CD8-positive, alpha-beta memory T cell (primary cell): ENCODE measurements around the gene NSD1. TPM values are rescaled to one million over a fixed set of nuclear protein-coding genes. Genes with fewer than 3 reads are reported as not detected.
A peak's percentile ranks its signal among the peaks of the same experiment; 100 is the strongest.
"Not testable (repeated sequence)": the region's sequence is repeated elsewhere in the genome, so short reads cannot be mapped to it uniquely, and the experiment has no call there.

ENCODE experiments used
- CTCF ChIA-PET: fragments of 350-600 bp; sonication (Branson Sonifier 250); formaldehyde crosslinking; loops from one replicate; lab custom pipeline; 2021; ENCODE audit warnings: antibody characterized with exemption; lab: Charles Lee
- POLR2A ChIA-PET: fragments of 350-600 bp; sonication (Branson Sonifier 250); formaldehyde crosslinking; loops from one replicate; lab custom pipeline; 2021; ENCODE audit warnings: antibody characterized with exemption; lab: Charles Lee
- DNase-seq, 5 donors: peaks; one replicate each; pipeline versions ENCODE4 v3.0.0 to v3.0.0-alpha.2; 2020 to 2022; ENCODE audit warnings: mixed read lengths in 1 of 5
- H3K27ac ChIP-seq: one replicate; pipeline ENCODE4 v1.7.0; 2013; ENCODE audit warnings: low read depth, mild to moderate bottlenecking, low read length, moderate library complexity
- H3K27me3 ChIP-seq: 2 replicates; pipeline ENCODE4 v1.7.0; 2013; ENCODE audit warnings: low read length, mild to moderate bottlenecking; ENCODE audit not compliant: insufficient read depth, poor library complexity, severe bottlenecking
- H3K36me3 ChIP-seq: 2 replicates; pipeline ENCODE4 v1.7.0; 2013; ENCODE audit warnings: mild to moderate bottlenecking, low read length, moderate library complexity; ENCODE audit not compliant: insufficient read depth
- H3K4me1 ChIP-seq: 2 replicates; pipeline ENCODE4 v1.7.0; 2013; ENCODE audit warnings: mild to moderate bottlenecking, low read length, moderate library complexity; ENCODE audit not compliant: insufficient read depth
- H3K4me3 ChIP-seq: 2 replicates; pipeline ENCODE4 v1.7.0; 2013; ENCODE audit warnings: mild to moderate bottlenecking, low read length
- H3K9me3 ChIP-seq: 2 replicates; pipeline ENCODE4 v1.7.0; 2013; ENCODE audit warnings: mild to moderate bottlenecking, low read length
- H3K27ac Mint-ChIP-seq, 8 donors: one replicate each; pipeline ENCODE4 v1.8.0; 2020 to 2021; ENCODE audit warnings: mixed read lengths in 8 of 8, mild to moderate bottlenecking in 6 of 8, inconsistent platforms in 3 of 8, moderate library complexity in 3 of 8
- H3K27me3 Mint-ChIP-seq, 2 donors: one replicate each; pipeline ENCODE4 v1.8.0; 2020 to 2021; ENCODE audit warnings: mixed read lengths in 2 of 2, mild to moderate bottlenecking in 1 of 2, moderate library complexity in 1 of 2
- H3K36me3 Mint-ChIP-seq, 3 donors: one replicate each; pipeline ENCODE4 v1.8.0; 2020 to 2021; ENCODE audit warnings: mixed read lengths in 3 of 3, inconsistent platforms in 1 of 3, mild to moderate bottlenecking in 1 of 3
- H3K4me1 Mint-ChIP-seq, 3 donors: one replicate each; pipeline ENCODE4 v1.8.0; 2020 to 2021; ENCODE audit warnings: mixed read lengths in 3 of 3, inconsistent platforms in 1 of 3, mild to moderate bottlenecking in 1 of 3
- H3K4me3 Mint-ChIP-seq, 7 donors: one replicate each; pipeline ENCODE4 v1.8.0; 2020 to 2021; ENCODE audit warnings: mixed read lengths in 7 of 7, mild to moderate bottlenecking in 6 of 7, moderate library complexity in 4 of 7, inconsistent platforms in 2 of 7
- H3K9me3 Mint-ChIP-seq, 5 donors: one replicate each; pipeline ENCODE4 v1.8.0; 2020 to 2022; ENCODE audit warnings: mixed read lengths in 5 of 5, mild to moderate bottlenecking in 3 of 5, moderate library complexity in 2 of 5, inconsistent platforms in 1 of 5
- polyA plus RNA-seq: library from polyadenylated mRNA; unstranded; fragments of 300-500 nt; fragmentation: Illumina TruSeq; gene quantifications from one replicate; pipeline ENCODE4 v1.2.3, GENCODE V29; 2021
- total RNA-seq, 2 experiments: library from RNA; stranded (reverse); gene quantifications; one replicate each; pipeline ENCODE4 v1.2.3, GENCODE V29; 2021

NSD1 gene
- total and polyA plus RNA-seq, 3 experiments from 2014 or later = 48.7 to 93.1 (median 86.7) TPM

DNA sequence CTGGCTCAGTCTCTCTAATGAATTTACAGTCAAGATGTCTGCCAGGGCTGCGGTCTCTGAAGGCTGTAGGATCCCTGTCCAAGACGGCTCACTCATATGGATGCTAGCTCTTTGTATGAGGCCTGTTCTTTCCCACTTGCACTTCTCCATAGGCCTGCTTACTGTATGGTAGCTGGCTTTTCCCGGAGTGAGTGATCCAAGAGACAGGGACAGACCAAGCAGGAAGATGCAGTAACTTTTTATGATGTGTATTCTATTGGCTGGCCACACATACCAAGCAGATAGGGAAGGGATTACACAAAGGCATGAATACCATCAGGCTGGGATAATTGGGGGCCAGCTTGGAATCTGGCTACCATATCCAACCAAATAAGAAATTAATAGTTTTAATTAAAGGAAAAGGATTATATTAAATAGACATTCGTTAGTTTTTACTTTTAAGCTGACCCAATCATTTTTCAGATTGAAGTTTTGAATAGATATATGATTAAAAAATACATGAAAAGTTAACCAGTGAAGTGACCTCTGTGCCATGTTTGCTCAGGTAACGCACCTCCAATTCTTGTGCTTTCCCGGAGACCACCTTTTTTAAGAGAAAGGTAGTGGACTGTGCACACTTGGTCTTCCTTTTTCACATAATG, 20.6 kb downstream of the NSD1 start:
- no peak overlapping the region for H3K4me3 ChIP-seq
- ChIA-PET POLR2A (interaction anchor here (0.8 kb wide), 1 partner anchor 91 kb away, joined by 4 read pairs; no protein-coding TSS in a partner anchor), CTCF (interaction anchor here (1.0 kb wide), 1 partner anchor 12 kb away, joined by 3 read pairs; no protein-coding TSS in a partner anchor)
- no peaks in the 10 kb centered on the region for H3K27me3 ChIP-seq
- Mint-ChIP-seq H3K4me3 (peak overlapping the region in 1 of 7 donors; percentile 3), H3K27me3 (no peaks in the 10 kb centered on the region), H3K27ac (peak overlapping the region in 4 of 8 donors; percentile 12 to 81 (median 45)), H3K9me3 (no peaks in the 10 kb centered on the region), H3K4me1 (peaks cover 14 to 33% (median 24%) of the 10 kb centered on the region in 3 donors), H3K36me3 (peaks cover 0 to 38% (median 2%) of the 10 kb centered on the region in 3 donors)
- no peak overlapping the region for H3K27ac ChIP-seq
- H3K9me3 ChIP-seq = no peaks in the 10 kb centered on the region
- no peak for DNase-seq
- no peaks in the 10 kb centered on the region for H3K4me1 ChIP-seq
- no peaks in the 10 kb centered on the region for H3K36me3 ChIP-seq

DNA sequence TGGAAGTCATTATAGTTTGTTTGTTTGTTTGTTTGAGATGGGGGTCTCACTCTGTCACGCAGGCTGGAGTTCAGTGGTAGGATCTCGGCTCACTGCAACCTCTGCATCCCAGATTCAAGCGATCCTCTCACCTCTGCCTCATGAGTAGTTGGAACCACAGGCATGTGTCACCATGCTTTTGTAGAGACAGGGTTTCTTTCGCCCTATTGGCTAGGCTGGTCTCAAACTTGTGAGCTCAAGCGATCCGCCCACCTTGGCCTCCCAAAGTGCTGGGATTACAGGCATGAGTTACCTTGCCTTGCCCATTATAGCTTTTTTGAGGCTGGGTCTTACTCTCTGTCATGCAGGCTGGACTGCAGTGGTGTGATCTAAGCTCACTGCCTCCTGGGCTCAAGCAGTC, 28.8 kb downstream of the NSD1 start:
- H3K27ac ChIP-seq = no peak overlapping the region
- no peaks in the 10 kb centered on the region for H3K9me3 ChIP-seq
- Mint-ChIP-seq H3K4me1 (peaks cover 8 to 42% (median 15%) of the 10 kb centered on the region in 3 donors), H3K4me3 (peak overlapping the region in 1 of 7 donors; percentile 41), H3K9me3 (no peaks in the 10 kb centered on the region), H3K27ac (no peak overlapping the region), H3K27me3 (no peaks in the 10 kb centered on the region), H3K36me3 (peaks cover 0 to 48% (median 3%) of the 10 kb centered on the region in 3 donors)
- peaks cover 3% of the 10 kb centered on the region for H3K36me3 ChIP-seq
- ChIA-PET POLR2A (no interaction called here), CTCF (interaction anchor here (2.0 kb wide), 1 partner anchor 50 kb away, joined by 6 read pairs; no protein-coding TSS in a partner anchor)
- DNase-seq = no peak
- H3K4me1 ChIP-seq = no peaks in the 10 kb centered on the region
- H3K27me3 ChIP-seq = no peaks in the 10 kb centered on the region
- H3K4me3 ChIP-seq = no peak overlapping the region

DNA sequence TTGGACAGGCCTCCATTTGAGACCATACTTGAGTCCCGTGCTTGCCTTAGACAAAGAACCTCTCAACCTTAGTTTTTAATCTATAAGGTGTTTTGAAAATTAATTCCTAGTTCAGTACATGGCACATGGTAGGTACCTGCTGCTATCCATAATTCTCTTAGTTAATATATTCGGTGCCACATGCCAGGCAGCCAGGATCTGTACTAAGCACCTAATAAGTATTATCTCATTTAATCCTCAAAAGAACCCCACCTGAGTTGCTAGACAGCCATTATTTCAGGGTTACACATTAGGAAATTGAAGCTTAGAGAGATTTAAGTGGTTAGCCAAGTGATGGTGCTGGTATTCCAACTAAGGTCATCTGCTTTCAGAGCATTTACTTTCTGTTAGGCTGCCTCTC, 29.9 kb downstream of the NSD1 start:
- Mint-ChIP-seq H3K36me3 (peaks cover 0 to 51% (median 3%) of the 10 kb centered on the region in 3 donors), H3K27ac (peak overlapping the region in 1 of 8 donors; percentile 10), H3K9me3 (no peaks in the 10 kb centered on the region), H3K4me1 (peaks cover 4 to 42% (median 12%) of the 10 kb centered on the region in 3 donors), H3K27me3 (no peaks in the 10 kb centered on the region), H3K4me3 (no peak overlapping the region)
- POLR2A ChIA-PET = no interaction called here
- Histone ChIP-seq H3K4me1 (no peaks in the 10 kb centered on the region), H3K36me3 (peaks cover 3% of the 10 kb centered on the region), H3K9me3 (no peaks in the 10 kb centered on the region), H3K4me3 (no peak overlapping the region), H3K27me3 (no peaks in the 10 kb centered on the region), H3K27ac (no peak overlapping the region)
- CTCF ChIA-PET = interaction anchor here (1.8 to 2.0 kb wide), 2 partner anchors 49 to 51 kb away, joined by 4 to 6 read pairs; no protein-coding TSS in a partner anchor
- DNase-seq = no peak

DNA sequence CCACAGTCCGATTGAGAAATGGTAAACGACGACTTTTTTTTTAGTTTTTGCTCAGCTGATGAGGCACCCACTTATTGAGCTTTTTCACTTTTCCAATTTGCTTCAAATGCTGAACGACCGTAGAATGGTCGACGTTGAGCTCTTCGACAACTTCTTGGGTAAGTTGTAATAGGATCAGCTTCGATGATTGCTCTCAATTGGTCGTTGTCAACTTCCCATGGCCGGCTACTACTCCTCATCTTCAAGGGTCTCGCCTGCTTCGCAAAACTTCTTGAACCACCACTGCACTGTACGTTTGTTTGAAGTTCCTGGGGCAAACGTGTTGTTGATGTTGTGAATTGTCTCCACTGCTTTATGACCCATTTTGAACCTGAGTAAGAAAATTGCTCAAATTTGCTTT, 35.7 kb downstream of the NSD1 start:
- no peaks in the 10 kb centered on the region for H3K27me3 Mint-ChIP-seq
- H3K36me3 Mint-ChIP-seq = peaks cover 0 to 53% (median 7%) of the 10 kb centered on the region in 3 donors
- POLR2A ChIA-PET = no interaction called here
- no peak overlapping the region for H3K4me3 Mint-ChIP-seq
- CTCF ChIA-PET = no interaction called here
- peak overlapping the region in 1 of 8 donors; percentile 79 for H3K27ac Mint-ChIP-seq
- no peaks in the 10 kb centered on the region for H3K27me3 ChIP-seq
- no peak overlapping the region for H3K4me3 ChIP-seq
- H3K27ac ChIP-seq = no peak overlapping the region
- no peaks in the 10 kb centered on the region for H3K9me3 ChIP-seq
- H3K4me1 Mint-ChIP-seq = peaks cover 26 to 55% (median 26%) of the 10 kb centered on the region in 3 donors
- no peak for DNase-seq
- H3K4me1 ChIP-seq = peaks cover 8% of the 10 kb centered on the region
- H3K36me3 ChIP-seq = no peaks in the 10 kb centered on the region
- no peaks in the 10 kb centered on the region for H3K9me3 Mint-ChIP-seq

DNA sequence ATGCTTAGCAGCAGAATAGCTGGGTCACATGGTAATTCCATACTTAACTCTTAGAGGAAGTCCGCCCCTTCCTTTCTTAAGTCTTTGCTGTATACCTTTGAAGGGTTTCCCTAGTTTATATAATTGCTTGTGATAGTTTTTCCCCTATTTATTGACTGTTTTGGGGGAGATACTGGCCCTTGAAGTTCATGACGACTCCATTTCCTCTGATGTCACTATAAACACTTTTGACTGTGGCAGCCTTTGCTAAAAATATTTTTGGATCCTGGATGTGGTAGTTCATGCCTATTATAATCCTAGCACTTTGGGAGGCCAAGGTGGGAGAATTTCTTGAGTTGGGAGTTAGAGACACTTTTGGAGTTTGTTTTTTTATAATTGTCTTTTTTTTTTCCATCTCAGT, 38.4 kb downstream of the NSD1 start:
- H3K27me3 Mint-ChIP-seq = no peaks in the 10 kb centered on the region
- DNase-seq = no peak

DNA sequence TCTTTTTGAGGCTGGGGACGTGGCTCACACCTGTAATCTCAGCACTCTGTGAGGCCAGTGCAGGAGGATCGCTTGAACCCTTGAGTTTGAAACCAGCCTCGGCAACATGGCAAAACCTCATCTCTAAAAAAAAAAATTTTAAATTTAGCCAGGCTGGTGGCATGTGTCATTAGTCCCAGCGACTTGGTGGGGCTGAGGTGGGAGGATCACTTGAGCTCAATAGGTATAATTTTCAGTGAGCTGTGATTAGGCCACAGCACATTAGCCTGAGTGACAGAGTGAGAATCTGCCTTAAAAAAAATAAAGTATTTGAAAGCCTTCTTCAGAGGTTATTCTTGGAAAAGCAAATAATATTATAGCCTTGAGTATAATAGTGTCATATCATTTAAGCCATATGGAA, 41.8 kb downstream of the NSD1 start:
- Histone ChIP-seq H3K27ac (no peak overlapping the region), H3K36me3 (no peaks in the 10 kb centered on the region), H3K4me1 (peaks cover 8% of the 10 kb centered on the region), H3K9me3 (no peaks in the 10 kb centered on the region), H3K27me3 (no peaks in the 10 kb centered on the region), H3K4me3 (no peak overlapping the region)
- H3K4me3 Mint-ChIP-seq = no peak overlapping the region
- CTCF ChIA-PET = no interaction called here
- POLR2A ChIA-PET = no interaction called here
- H3K36me3 Mint-ChIP-seq = peaks cover 0 to 34% (median 7%) of the 10 kb centered on the region in 3 donors
- no peak for DNase-seq
- peaks cover 29 to 64% (median 42%) of the 10 kb centered on the region in 3 donors for H3K4me1 Mint-ChIP-seq
- H3K27me3 Mint-ChIP-seq = no peaks in the 10 kb centered on the region
- H3K9me3 Mint-ChIP-seq = no peaks in the 10 kb centered on the region
- H3K27ac Mint-ChIP-seq = peak overlapping the region in 3 of 8 donors; percentile 27 to 85 (median 32)

More for the DNA sequence above, 38.4 kb downstream of the NSD1 start:
- POLR2A ChIA-PET = no interaction called here
- H3K9me3 Mint-ChIP-seq = no peaks in the 10 kb centered on the region
- H3K27me3 ChIP-seq = no peaks in the 10 kb centered on the region
- peaks cover 28 to 62% (median 39%) of the 10 kb centered on the region in 3 donors for H3K4me1 Mint-ChIP-seq
- no peak overlapping the region for H3K4me3 ChIP-seq
- no peak overlapping the region for H3K4me3 Mint-ChIP-seq
- CTCF ChIA-PET = no interaction called here
- H3K9me3 ChIP-seq = no peaks in the 10 kb centered on the region
- no peaks in the 10 kb centered on the region for H3K36me3 ChIP-seq
- peaks cover 8% of the 10 kb centered on the region for H3K4me1 ChIP-seq
- peaks cover 0 to 50% (median 9%) of the 10 kb centered on the region in 3 donors for H3K36me3 Mint-ChIP-seq
- H3K27ac Mint-ChIP-seq = peak overlapping the region in 7 of 8 donors; percentile 29 to 72 (median 44)
- H3K27ac ChIP-seq = no peak overlapping the region

DNA sequence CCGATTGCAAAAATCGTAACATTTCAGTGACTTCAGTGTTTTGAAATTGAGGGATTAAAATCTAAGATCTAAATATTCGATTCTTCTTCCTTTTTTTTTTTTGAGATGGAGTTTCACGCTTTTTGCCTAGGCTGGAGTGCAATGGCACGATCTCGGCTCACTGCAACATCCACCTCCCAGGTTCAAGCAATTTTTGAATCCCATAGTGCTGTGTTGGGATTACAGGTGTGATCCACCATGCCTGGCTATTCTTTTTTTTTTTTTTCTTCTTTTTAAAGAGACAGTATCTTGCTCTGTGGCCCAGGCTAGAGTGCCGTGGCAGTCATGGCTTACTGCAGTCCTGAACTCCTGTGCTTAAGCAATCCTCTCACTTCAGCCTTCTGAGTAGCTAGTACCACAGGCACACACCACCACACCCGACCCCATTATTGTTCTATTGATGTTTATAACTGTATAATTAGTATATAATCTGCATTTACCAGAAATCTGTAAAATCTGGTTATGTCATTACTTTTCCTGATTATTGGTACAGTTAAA, 42.7 kb downstream of the NSD1 start:
- H3K9me3 ChIP-seq = no peaks in the 10 kb centered on the region
- Mint-ChIP-seq H3K27ac (peak overlapping the region in 4 of 8 donors; percentile 33 to 62 (median 48)), H3K9me3 (no peaks in the 10 kb centered on the region), H3K36me3 (peaks cover 0 to 34% (median 6%) of the 10 kb centered on the region in 3 donors), H3K4me3 (no peak overlapping the region), H3K4me1 (peaks cover 27 to 69% (median 40%) of the 10 kb centered on the region in 3 donors), H3K27me3 (no peaks in the 10 kb centered on the region)
- H3K27ac ChIP-seq = no peak overlapping the region
- H3K36me3 ChIP-seq = no peaks in the 10 kb centered on the region
- DNase-seq = no peak
- no peak overlapping the region for H3K4me3 ChIP-seq
- H3K27me3 ChIP-seq = no peaks in the 10 kb centered on the region
- POLR2A ChIA-PET = no interaction called here
- peaks cover 8% of the 10 kb centered on the region for H3K4me1 ChIP-seq
- CTCF ChIA-PET = interaction anchor here (0.9 kb wide), 1 partner anchor 516 kb away, joined by 3 read pairs; no protein-coding TSS in a partner anchor

DNA sequence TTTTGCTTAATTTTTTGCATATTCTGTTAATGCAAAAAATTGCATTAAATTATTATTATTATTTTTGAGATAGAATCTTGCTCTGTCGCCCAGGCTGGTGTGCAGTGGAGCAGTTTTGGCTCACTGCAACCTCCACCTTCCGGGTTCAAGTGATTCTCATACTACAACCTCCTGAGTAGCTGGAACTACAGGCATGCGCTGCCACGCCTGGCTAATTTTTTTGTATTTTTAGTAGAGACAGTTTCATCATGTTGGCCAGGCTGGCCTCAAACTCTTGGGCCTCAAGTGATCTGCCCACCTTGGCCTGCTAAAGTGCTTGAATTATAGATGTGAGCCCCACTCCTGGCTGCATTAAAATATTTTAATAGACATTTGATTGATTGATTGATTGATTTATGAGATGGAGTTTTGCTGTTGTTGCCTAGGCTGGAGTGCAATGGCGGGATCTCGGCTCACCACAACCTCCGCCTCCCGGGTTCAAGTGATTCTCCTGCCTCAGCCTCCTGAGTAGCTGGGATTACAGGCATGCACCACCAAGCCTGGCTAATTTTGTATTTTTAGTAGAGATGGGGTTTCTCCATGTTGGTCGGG, 44.4 kb downstream of the NSD1 start:
- H3K4me3 Mint-ChIP-seq, POLR2A ChIA-PET, H3K36me3 ChIP-seq, DNase-seq, H3K9me3 ChIP-seq, H3K4me3 ChIP-seq, H3K27ac Mint-ChIP-seq, H3K4me1 ChIP-seq, H3K27ac ChIP-seq, H3K27me3 Mint-ChIP-seq, CTCF ChIA-PET, H3K9me3 Mint-ChIP-seq, H3K27me3 ChIP-seq: not testable (repeated sequence)
- Mint-ChIP-seq H3K36me3 (peaks cover 0 to 33% (median 2%) of the 10 kb centered on the region in 3 donors), H3K4me1 (peaks cover 16 to 64% (median 27%) of the 10 kb centered on the region in 3 donors)
